Peyer's patch (tissue), 4 donors: Measurements from ENCODE around the gene CD101.

Source experiments
- CTCF ChIP-seq, 6 experiments: fragments of 450-650 bp in 4 of 6; fragments of 200-600 bp in 2 of 6; sonication (generic) in 1 of 6; IDR thresholded peaks; one replicate each; pipeline ENCODE4 v1.5.1; 2017 to 2019; ENCODE audit warnings: antibody characterized with exemption in 6 of 6, mild to moderate bottlenecking in 3 of 6, moderate library complexity in 1 of 6
- POLR2A ChIP-seq, 2 donors: fragments of 450-650 bp; IDR thresholded peaks; one replicate each; pipeline ENCODE4 v1.5.1; 2017; ENCODE audit warnings: antibody characterized with exemption in 2 of 2, mild to moderate bottlenecking in 2 of 2, moderate library complexity in 2 of 2

GRCh38 chr1:116954440-116954839, 47.1 kb upstream of the CD101 start:
- TF ChIP-seq CTCF (IDR thresholded peaks at IDR 0.05) (no peak), POLR2A (IDR thresholded peaks at IDR 0.05) (no peak)
